ENCODE results near the gene JAML. TPM values are rescaled to one million over a fixed set of nuclear protein-coding genes. Genes with fewer than 3 reads are reported as not detected.

The JAML gene
- total RNA-seq, 2 donors from 2014 or later, result 2.3 to 8.5 TPM

GRCh38 chr11:118213201-118213600 lies 11.6 kb downstream of the JAML start:
- H3K4me1 ChIP-seq (replicated peaks), result no peaks in the 10 kb centered on the region
- TF ChIP-seq POLR2AphosphoS5 (IDR thresholded peaks at IDR 0.05) (no peak), CTCF (IDR thresholded peaks at IDR 0.05) (no peak), POLR2A (IDR thresholded peaks at IDR 0.05) (no peak)
- H3K36me3 ChIP-seq, result no peaks in the 10 kb centered on the region
- DNase-seq (ENCODE audit: low spot score), result no peak
- no peak overlapping the region for H3K4me3 ChIP-seq
- intact Hi-C loops (cut with DNase I), result no loop called here
- no peaks in the 10 kb centered on the region for H3K27me3 ChIP-seq (replicated peaks; ENCODE audit: insufficient read depth)
- no peaks in the 10 kb centered on the region for H3K9me3 ChIP-seq
- H3K27ac ChIP-seq, result no peak overlapping the region
- 81% methylated on average over 4 of the region's 4 CpGs for WGBS

- Histone ChIP-seq H3K27me3 (replicated peaks; ENCODE audit: insufficient read depth) (no peaks in the 10 kb centered on the region), H3K36me3 (no peaks in the 10 kb centered on the region), H3K4me1 (replicated peaks) (no peaks in the 10 kb centered on the region), H3K4me3 (no peak overlapping the region), H3K27ac (no peak overlapping the region), H3K9me3 (no peaks in the 10 kb centered on the region)
- intact Hi-C loops (cut with DNase I), result no loop called here
- 73% methylated on average over 2 of the region's 2 CpGs for WGBS
- TF ChIP-seq POLR2A (IDR thresholded peaks at IDR 0.05) (no peak), CTCF (IDR thresholded peaks at IDR 0.05) (no peak), POLR2AphosphoS5 (IDR thresholded peaks at IDR 0.05) (no peak)
- DNase-seq (ENCODE audit: low spot score), result no peak
Observed at GRCh38 chr11:118212781-118213191, 12.0 kb downstream of the JAML start.

GRCh38 chr11:118212131-118212725 lies 12.6 kb downstream of the JAML start:
- no peaks in the 10 kb centered on the region for H3K9me3 ChIP-seq
- no peak overlapping the region for H3K27ac ChIP-seq
- intact Hi-C loops (cut with DNase I), result no loop called here
- H3K27me3 ChIP-seq (replicated peaks; ENCODE audit: insufficient read depth), result no peaks in the 10 kb centered on the region
- TF ChIP-seq POLR2A (IDR thresholded peaks at IDR 0.05) (no peak), CTCF (IDR thresholded peaks at IDR 0.05) (no peak), POLR2AphosphoS5 (IDR thresholded peaks at IDR 0.05) (no peak)
- H3K4me3 ChIP-seq, result no peak overlapping the region
- no peaks in the 10 kb centered on the region for H3K4me1 ChIP-seq (replicated peaks)
- no peak for DNase-seq (ENCODE audit: low spot score)
- H3K36me3 ChIP-seq, result no peaks in the 10 kb centered on the region
- WGBS, result 86% methylated on average over 7 of the region's 7 CpGs

- WGBS, result 29% methylated on average over 6 of the region's 6 CpGs
- no peak for TF ChIP-seq CTCF (IDR thresholded peaks at IDR 0.05)
- TF ChIP-seq POLR2AphosphoS5 (IDR thresholded peaks at IDR 0.05), result no peak
- no peak for TF ChIP-seq POLR2A (IDR thresholded peaks at IDR 0.05)
- Histone ChIP-seq H3K4me1 (replicated peaks) (no peaks in the 10 kb centered on the region), H3K36me3 (no peaks in the 10 kb centered on the region), H3K27ac (no peak overlapping the region), H3K4me3 (no peak overlapping the region), H3K9me3 (no peaks in the 10 kb centered on the region), H3K27me3 (replicated peaks; ENCODE audit: insufficient read depth) (no peaks in the 10 kb centered on the region)
- intact Hi-C loops (cut with DNase I), result no loop called here
- no peak for DNase-seq (ENCODE audit: low spot score)
Observed at GRCh38 chr11:118211006-118211405, 13.8 kb downstream of the JAML start.

- no peak overlapping the region for H3K27ac ChIP-seq
- DNase-seq (ENCODE audit: low spot score), result no peak
- no peaks in the 10 kb centered on the region for H3K4me1 ChIP-seq (replicated peaks)
- no peaks in the 10 kb centered on the region for H3K9me3 ChIP-seq
- 91% methylated on average over 7 of the region's 7 CpGs for WGBS
- intact Hi-C loops (cut with DNase I), result no loop called here
- no peak overlapping the region for H3K4me3 ChIP-seq
- H3K27me3 ChIP-seq (replicated peaks; ENCODE audit: insufficient read depth), result no peaks in the 10 kb centered on the region
- no peaks in the 10 kb centered on the region for H3K36me3 ChIP-seq
- no peak for TF ChIP-seq POLR2AphosphoS5 (IDR thresholded peaks at IDR 0.05)
- TF ChIP-seq POLR2A (IDR thresholded peaks at IDR 0.05), result no peak
- TF ChIP-seq CTCF (IDR thresholded peaks at IDR 0.05), result no peak
Observed at GRCh38 chr11:118210323-118210722, 14.5 kb downstream of the JAML start.
